HEK293T (cell line): Measurements from ENCODE around the gene AKNA.

ENCODE experiments used
- ARNT ChIP-seq: fragments of 450-650 bp; IDR thresholded peaks from 2 replicates; pipeline ENCODE4 v1.6.1; 2017; ENCODE audit warnings: mild to moderate bottlenecking
- BHLHE40 ChIP-seq: fragments of 450-650 bp; IDR thresholded peaks from 2 replicates; pipeline ENCODE4 v1.6.1; 2016; ENCODE audit warnings: mild to moderate bottlenecking, moderate library complexity, borderline replicate concordance
- FOXA1 ChIP-seq: fragments of 450-650 bp; IDR thresholded peaks from 2 replicates; pipeline ENCODE4 v1.6.1; 2016; ENCODE audit warnings: mild to moderate bottlenecking
- HDGF ChIP-seq: fragments of 450-650 bp; IDR thresholded peaks from 2 replicates; pipeline ENCODE4 v1.6.1; 2017; ENCODE audit warnings: antibody characterized with exemption, borderline replicate concordance
- LEF1 ChIP-seq: fragments of 450-650 bp; IDR thresholded peaks from 2 replicates; pipeline ENCODE4 v1.6.1; 2017; ENCODE audit warnings: mild to moderate bottlenecking, borderline replicate concordance
- SP1 ChIP-seq: fragments of 450-650 bp; IDR thresholded peaks from 2 replicates; pipeline ENCODE4 v1.6.1; 2017
- SUZ12 ChIP-seq: fragments of 450-650 bp; IDR thresholded peaks from 2 replicates; pipeline ENCODE4 v1.6.1; 2016; ENCODE audit warnings: mild to moderate bottlenecking

GRCh38 chr9:114314256-114314867 lies 73.4 kb downstream of the AKNA start:
- TF ChIP-seq HDGF (no peak), LEF1 (no peak), ARNT (no peak), SP1 (no peak), SUZ12 (no peak), FOXA1 (no peak), BHLHE40 (no peak)
